Measurements from ENCODE around the gene HAPLN2.

- TF ChIP-seq POLR2A (IDR thresholded peaks at IDR 0.05) (no peak), CTCF (IDR thresholded peaks at IDR 0.05) (no peak)
Measured at GRCh38 chr1:156626079-156626438, 6.8 kb downstream of the HAPLN2 start.
